Activated naive CD8-positive, alpha-beta T cell (primary cell): ENCODE results near the gene TMEM69.
"Not testable (repeated sequence)": the region's sequence is repeated elsewhere in the genome, so short reads cannot be mapped to it uniquely, and the experiment has no call there.

Experiments
- H3K27ac Mint-ChIP-seq: one replicate; pipeline ENCODE4 v1.8.0; 2021; ENCODE audit warnings: mixed read lengths
- H3K27me3 Mint-ChIP-seq: one replicate; pipeline ENCODE4 v1.8.0; 2021; ENCODE audit warnings: mixed read lengths
- H3K36me3 Mint-ChIP-seq: one replicate; pipeline ENCODE4 v1.8.0; 2021; ENCODE audit warnings: mixed read lengths
- H3K4me1 Mint-ChIP-seq: one replicate; pipeline ENCODE4 v1.8.0; 2021; ENCODE audit warnings: low read depth, mixed read lengths
- H3K4me3 Mint-ChIP-seq: one replicate; pipeline ENCODE4 v1.8.0; 2021; ENCODE audit warnings: mild to moderate bottlenecking, mixed read lengths
- H3K9me3 Mint-ChIP-seq: one replicate; pipeline ENCODE4 v1.8.0; 2021; ENCODE audit warnings: low read depth, mixed read lengths

Gene TMEM69

GRCh38 chr1:45739641-45740156 is 51.7 kb downstream of the TMEM69 start:
- H3K4me1 Mint-ChIP-seq: peaks cover 26% of the 10 kb centered on the region
- H3K9me3 Mint-ChIP-seq, H3K27ac Mint-ChIP-seq, H3K27me3 Mint-ChIP-seq, H3K4me3 Mint-ChIP-seq: not testable (repeated sequence)
- peaks cover 23% of the 10 kb centered on the region for H3K36me3 Mint-ChIP-seq
